HG02973 (cell line): ENCODE measurements around the gene CHCHD3.
"Not testable (repeated sequence)": the region's sequence is repeated elsewhere in the genome, so short reads cannot be mapped to it uniquely, and the experiment has no call there.

Source experiments
- ATAC-seq: cut with Tn5 transposase; IDR thresholded peaks from one replicate; pipeline ENCODE4 v1.9.1; 2021; ENCODE audit warnings: moderate library complexity; ENCODE audit not compliant: unreplicated experiment

Gene CHCHD3

GRCh38 chr7:132910657-132911056, 171.2 kb downstream of the CHCHD3 start:
- ATAC-seq = no peak

DNA sequence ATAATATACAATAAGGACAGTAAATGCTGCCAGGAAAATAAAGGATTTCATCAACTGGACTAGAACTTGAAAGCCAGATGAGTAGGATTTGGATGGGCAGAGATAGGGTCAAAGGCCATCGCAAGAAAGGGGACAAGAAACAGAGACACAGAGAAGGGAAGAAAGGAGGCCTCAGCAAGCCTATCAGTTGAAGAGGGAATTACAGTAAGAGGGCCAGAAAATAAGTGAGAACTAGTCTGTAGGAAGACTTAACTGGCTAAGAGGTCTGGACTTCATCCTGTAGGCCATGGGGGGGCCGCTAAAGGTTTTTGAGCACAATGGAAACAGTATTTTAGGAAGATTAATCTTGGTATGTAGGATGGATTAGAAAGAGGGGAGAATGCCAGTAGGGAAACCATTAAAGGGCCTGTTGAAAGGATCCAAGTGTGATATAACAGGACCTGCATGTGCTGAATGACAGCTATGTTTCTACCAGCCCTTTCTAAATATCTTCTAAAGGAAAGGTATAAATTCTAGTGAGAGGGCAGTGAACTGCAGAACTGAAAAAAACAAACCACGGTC, 174.4 kb downstream of the CHCHD3 start:
- no peak for ATAC-seq

GRCh38 chr7:132906193-132906835, 175.6 kb downstream of the CHCHD3 start:
- no peak for ATAC-seq

GRCh38 chr7:132905136-132905535, 176.8 kb downstream of the CHCHD3 start:
- not testable (repeated sequence) for ATAC-seq

DNA sequence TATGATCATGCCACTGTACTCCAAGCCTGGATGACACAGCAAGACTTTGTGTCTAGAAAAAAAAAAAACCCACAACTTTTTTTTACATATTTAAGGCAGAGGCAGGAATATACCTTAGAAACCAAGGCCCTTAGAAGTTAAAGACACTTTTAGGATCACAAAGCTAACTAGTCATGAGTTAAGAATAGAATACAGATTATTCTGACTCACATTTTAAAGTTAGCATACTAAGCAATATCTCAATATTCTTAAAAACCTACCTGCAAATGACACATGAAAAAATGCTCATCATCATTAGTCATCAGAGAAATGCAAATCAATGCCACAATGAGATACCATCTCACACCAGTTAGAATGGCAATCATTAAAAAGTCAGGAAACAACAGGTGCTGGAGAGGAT, 177.7 kb downstream of the CHCHD3 start:
- no peak for ATAC-seq

- ATAC-seq = not testable (repeated sequence)
Measured at GRCh38 chr7:132902294-132902693, 179.6 kb downstream of the CHCHD3 start.

DNA sequence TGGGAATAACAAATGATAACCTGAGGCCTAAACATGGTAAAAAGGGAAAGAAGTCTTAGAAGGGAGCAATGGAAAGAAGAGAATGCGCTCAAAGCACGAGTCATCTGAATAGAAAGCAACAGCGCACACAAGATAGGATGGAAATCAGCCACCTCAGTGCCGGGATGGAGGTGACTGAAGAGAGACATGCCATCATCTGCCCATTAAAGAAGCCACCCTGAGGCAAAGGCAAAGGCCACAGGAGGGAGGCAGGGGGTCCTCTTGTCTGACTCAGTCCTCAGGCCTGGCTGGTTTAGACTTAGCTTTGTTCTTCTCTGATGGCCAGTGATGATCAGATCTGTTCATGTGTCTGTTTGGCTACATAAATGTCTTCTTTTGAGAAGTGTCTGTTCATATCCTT, 180.6 kb downstream of the CHCHD3 start:
- ATAC-seq = no peak

DNA sequence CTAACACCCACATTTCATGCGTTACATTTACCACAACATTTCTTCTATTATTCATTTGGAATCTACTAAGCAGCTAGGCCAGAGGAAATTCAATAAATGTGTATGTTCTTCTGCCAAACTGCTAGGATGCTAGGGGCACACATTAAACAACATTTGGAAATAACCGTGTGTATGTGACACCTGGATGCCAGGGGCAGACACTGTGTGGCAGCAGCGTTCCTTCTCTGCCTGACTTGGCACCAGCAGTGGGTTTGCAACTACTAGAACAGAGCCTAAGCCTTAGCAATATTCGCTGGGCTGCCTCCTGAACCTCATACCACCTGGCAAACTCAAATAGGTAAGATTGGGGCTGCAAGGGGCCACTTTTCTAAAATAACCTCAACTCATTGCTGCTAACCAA, 182.1 kb downstream of the CHCHD3 start:
- no peak for ATAC-seq

DNA sequence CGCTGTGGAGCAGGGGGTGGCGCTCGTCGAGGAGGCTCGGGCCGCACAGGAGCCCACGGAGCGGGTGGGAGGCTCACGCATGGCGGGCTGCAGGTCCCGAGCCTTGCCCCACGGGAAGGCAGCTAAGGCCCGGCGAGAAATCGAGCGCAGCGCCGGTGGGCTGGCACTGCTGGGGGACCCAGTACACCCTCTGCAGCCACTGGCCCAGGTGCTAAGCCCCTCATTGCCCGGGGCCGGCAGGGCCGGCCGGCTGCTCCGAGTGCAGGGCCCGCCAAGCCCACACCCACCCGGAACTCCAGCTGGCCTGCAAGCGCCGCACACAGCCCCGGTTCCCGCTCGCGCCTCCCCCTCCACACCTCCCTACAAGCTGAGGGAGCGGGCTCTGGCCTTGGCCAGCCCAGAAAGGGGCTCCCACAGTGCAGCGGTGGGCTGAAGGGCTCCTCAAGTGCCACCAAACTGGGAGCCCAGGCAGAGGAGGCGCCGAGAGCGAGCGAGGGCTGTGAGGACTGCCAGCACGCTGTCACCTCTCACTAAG, 183.2 kb downstream of the CHCHD3 start:
- ATAC-seq = not testable (repeated sequence)

DNA sequence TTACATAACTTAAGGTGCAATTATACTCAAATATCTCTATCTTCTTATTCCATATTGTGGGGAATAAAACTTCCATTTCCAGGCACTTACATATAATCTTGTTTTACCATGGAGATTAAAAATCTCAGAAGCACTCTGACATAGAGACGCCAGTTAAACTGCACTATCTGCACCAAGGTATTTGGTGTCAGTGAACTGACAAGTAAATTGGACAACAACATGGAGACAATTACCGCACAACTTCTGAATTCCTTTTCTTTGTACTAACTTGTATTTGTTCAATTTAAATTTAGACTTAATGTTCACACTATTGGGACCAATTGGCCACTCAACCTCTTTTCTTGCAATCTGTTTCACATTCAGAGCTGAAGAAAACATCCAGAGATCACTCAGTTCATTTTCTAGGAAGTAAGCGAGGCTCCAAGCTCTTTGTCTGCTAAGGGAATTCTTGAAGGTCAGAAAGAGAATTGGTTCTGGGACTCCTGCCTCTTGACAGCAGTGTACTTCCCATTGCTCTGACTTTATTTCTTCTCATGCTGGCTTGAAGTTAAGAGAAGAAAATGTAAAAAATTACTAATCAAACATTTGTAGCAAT, 184.7 kb downstream of the CHCHD3 start:
- no peak for ATAC-seq

GRCh38 chr7:132895231-132895630, 186.7 kb downstream of the CHCHD3 start:
- no peak for ATAC-seq

- ATAC-seq = no peak
Measured at GRCh38 chr7:132893560-132893959, 188.3 kb downstream of the CHCHD3 start.

- ATAC-seq = not testable (repeated sequence)
Measured at GRCh38 chr7:132892744-132893143, 189.1 kb downstream of the CHCHD3 start.

DNA sequence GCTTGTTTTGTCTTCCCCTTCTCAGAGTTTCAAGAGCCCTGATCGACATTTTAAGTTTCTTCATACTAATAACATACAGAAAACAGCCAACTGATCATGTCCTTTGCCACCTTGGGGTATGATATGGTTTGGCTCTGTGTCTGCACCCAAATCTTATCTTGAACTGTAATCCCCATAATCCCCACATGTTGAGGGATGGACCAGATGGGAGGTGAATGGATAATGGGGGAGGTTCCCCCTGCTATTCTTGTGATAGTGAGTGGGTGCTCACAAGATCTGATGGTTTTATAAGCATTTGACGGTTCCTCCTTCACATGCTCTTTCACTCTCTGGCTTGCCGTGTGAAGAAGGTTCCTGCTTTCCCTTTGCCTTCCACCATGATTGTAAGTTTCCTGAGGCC, 190.3 kb downstream of the CHCHD3 start:
- no peak for ATAC-seq

DNA sequence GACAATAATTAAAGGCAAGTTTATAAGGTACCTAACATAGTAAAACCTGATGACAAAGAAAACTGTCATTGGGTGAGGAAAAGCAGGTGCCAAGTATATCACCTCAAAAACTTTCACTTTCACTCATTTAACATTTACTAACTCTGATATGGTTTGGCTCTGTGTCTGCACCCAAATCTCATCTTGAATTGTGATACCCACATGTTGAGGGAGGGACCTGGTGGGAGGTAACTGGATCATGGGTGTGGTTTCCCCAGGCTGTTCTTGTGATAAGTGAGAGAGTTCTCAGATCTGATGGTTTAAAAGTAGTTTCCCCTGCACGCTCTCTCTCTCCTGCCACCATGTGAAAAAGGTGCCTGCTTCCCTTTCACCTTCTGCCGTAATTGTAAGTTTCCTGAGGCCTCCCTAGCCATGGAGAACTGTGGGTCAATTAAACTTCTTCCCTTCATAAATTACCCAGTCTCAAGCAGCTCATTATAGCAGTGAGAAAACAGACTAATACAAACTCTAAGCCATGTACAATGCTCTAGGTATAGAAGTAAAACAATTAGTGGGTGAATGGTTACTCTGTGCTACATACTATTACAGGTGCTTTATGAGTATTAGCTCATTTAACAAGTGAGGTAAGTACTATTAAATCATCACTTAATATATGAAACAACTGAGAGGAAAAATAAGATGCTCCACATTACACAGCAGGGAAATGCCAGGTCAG, 199.0 kb downstream of the CHCHD3 start:
- ATAC-seq = peak; percentile 62

GRCh38 chr7:132881317-132881716, 200.6 kb downstream of the CHCHD3 start:
- ATAC-seq = no peak

GRCh38 chr7:132879579-132879978, 202.3 kb downstream of the CHCHD3 start:
- no peak for ATAC-seq

- no peak for ATAC-seq
Measured at GRCh38 chr7:132878204-132878919, 203.5 kb downstream of the CHCHD3 start.

GRCh38 chr7:132877573-132877972, 204.3 kb downstream of the CHCHD3 start:
- no peak for ATAC-seq

GRCh38 chr7:132876576-132876975, 205.3 kb downstream of the CHCHD3 start:
- ATAC-seq = no peak

- peak; percentile 63 for ATAC-seq
Measured at GRCh38 chr7:132872034-132872433, 209.9 kb downstream of the CHCHD3 start.
